HCT116 (cell line): Measurements from ENCODE around the gene CALCOCO2. TPM values are rescaled to one million over a fixed set of nuclear protein-coding genes. Genes with fewer than 3 reads are reported as not detected.

ENCODE experiments used
- ATAC-seq: fragments of 200-7000 bp; cut with Tn5 transposase; 2 replicates; pipeline ENCODE4 v1.9.1; 2020; ENCODE audit warnings: mild to moderate bottlenecking, moderate library complexity
- BruUV-seq: library from RNA; stranded (reverse); fragments of 400-500 nt; replicated peaks from 2 replicates; lab custom pipeline; 2021; lab: Mats Ljungman, UMichigan
- CTCF ChIA-PET: fragments of 300-600 bp; sonication (Branson Sonifier 250); formaldehyde crosslinking; loops from one replicate; lab custom pipeline; 2021; ENCODE audit warnings: antibody characterized with exemption; lab: Charles Lee
- POLR2A ChIA-PET: fragments of 300-600, 350-600 bp; sonication (Branson Sonifier 250); formaldehyde crosslinking; loops from one replicate; lab custom pipeline; 2021; ENCODE audit warnings: antibody characterized with exemption; lab: Charles Lee
- RAD21 ChIA-PET, 2 experiments: fragments of 300-600 bp; sonication (Branson Sonifier 250); formaldehyde crosslinking; loops; one replicate each; lab custom pipeline; 2023; ENCODE audit warnings: low total read pairs in 2 of 2; ENCODE audit not compliant: uncharacterized antibody in 2 of 2, unreplicated experiment in 2 of 2, low non-redundant PET in 1 of 2; lab: Charles Lee
- DNase-seq: peaks from one replicate; pipeline ENCODE4 v3.0.0-alpha.2; 2010; ENCODE audit warnings: low read depth, low spot score
- H2AFZ ChIP-seq: fragments of 200-600 bp; shearing (Covaris generic), sonication (generic); 2 replicates; pipeline ENCODE4 v1.6.1; 2017; ENCODE audit warnings: low read depth, mixed run types, mixed read lengths, antibody characterized with exemption, low read length; ENCODE audit not compliant: poor library complexity, severe bottlenecking
- H3K27ac ChIP-seq: 2 replicates; pipeline ENCODE4 v1.5.1; 2012; ENCODE audit warnings: low read depth, low read length
- H3K27me3 ChIP-seq: fragments of 200-600 bp; sonication (generic); 2 replicates; pipeline ENCODE4 v1.6.1; 2016; ENCODE audit warnings: mixed run types, low read length, mixed read lengths; ENCODE audit not compliant: insufficient read depth
- H3K36me3 ChIP-seq, 2 experiments: fragments of 200-500 bp in 1 of 2; fragments of 200-600 bp in 1 of 2; sonication (Bioruptor generic) in 1 of 2; sonication (generic) in 1 of 2; 2 replicates each; pipeline versions ENCODE4 v1.5.1 to v1.6.1; 2014 to 2016; ENCODE audit warnings: low read length in 2 of 2, inconsistent platforms in 1 of 2, mixed read lengths in 1 of 2, mixed run types in 1 of 2; ENCODE audit not compliant: insufficient read depth in 2 of 2, control insufficient read depth in 1 of 2
- H3K4me1 ChIP-seq, 2 experiments: fragments of 200-600 bp in 1 of 2; sonication (generic) in 1 of 2; 2 replicates each; pipeline versions ENCODE4 v1.5.1 to v1.6.1; 2012 to 2017; ENCODE audit warnings: low read length in 2 of 2, inconsistent platforms in 1 of 2, mild to moderate bottlenecking in 1 of 2, mixed read lengths in 1 of 2, mixed run types in 1 of 2, moderate library complexity in 1 of 2; ENCODE audit not compliant: insufficient read depth in 2 of 2, control insufficient read depth in 1 of 2
- H3K4me2 ChIP-seq: fragments of 200-600 bp; sonication (generic); 2 replicates; pipeline ENCODE4 v1.6.1; 2017; ENCODE audit warnings: mixed run types, low read length, mixed read lengths
- H3K4me3 ChIP-seq, 2 experiments: fragments of 200-600 bp in 1 of 2; sonication (generic) in 1 of 2; replicated peaks in 1 of 2; 2 replicates each; pipeline ENCODE4 v1.5.1; 2011 to 2016; ENCODE audit warnings: low read length in 2 of 2, control low read depth in 1 of 2, low read depth in 1 of 2, mild to moderate bottlenecking in 1 of 2, mixed read lengths in 1 of 2, mixed run types in 1 of 2
- H3K79me2 ChIP-seq: fragments of 200-600 bp; sonication (generic); 2 replicates; pipeline ENCODE4 v1.6.1; 2017; ENCODE audit warnings: mild to moderate bottlenecking, mixed run types, low read length, moderate library complexity, mixed read lengths; ENCODE audit not compliant: insufficient read depth
- H3K9ac ChIP-seq: fragments of 200-600 bp; sonication (generic); 2 replicates; pipeline ENCODE4 v1.6.1; 2016; ENCODE audit warnings: low read length, mixed read lengths
- H3K9me2 ChIP-seq: fragments of 200-600 bp; sonication (generic), shearing (Covaris generic); 2 replicates; pipeline ENCODE4 v1.6.1; 2017; ENCODE audit warnings: mixed run types, mild to moderate bottlenecking, moderate library complexity; ENCODE audit not compliant: insufficient read depth
- H3K9me3 ChIP-seq, 2 experiments: fragments of 200-500 bp in 1 of 2; fragments of 200-600 bp in 1 of 2; sonication (Bioruptor generic) in 1 of 2; sonication (generic) in 1 of 2; 2 replicates each; pipeline ENCODE4 v1.6.1; 2014 to 2017; ENCODE audit warnings: low read length in 2 of 2, mixed read lengths in 2 of 2, inconsistent platforms in 1 of 2, low read depth in 1 of 2, mild to moderate bottlenecking in 1 of 2, mixed run types in 1 of 2, moderate library complexity in 1 of 2; ENCODE audit not compliant: control insufficient read depth in 1 of 2, insufficient read depth in 1 of 2
- H4K20me1 ChIP-seq: fragments of 200-600 bp; sonication (generic), shearing (Covaris generic); 2 replicates; pipeline ENCODE4 v1.6.1; 2017; ENCODE audit warnings: mixed run types, mild to moderate bottlenecking, moderate library complexity; ENCODE audit not compliant: insufficient read depth
- ELF1 ChIP-seq: IDR thresholded peaks from 2 replicates; pipeline ENCODE4 v1.6.1; 2012; ENCODE audit warnings: low read depth, borderline replicate concordance
- EZH2 ChIP-seq: fragments of 200-600 bp; sonication (generic); IDR thresholded peaks from 2 replicates; pipeline ENCODE4 v1.6.1; 2017; ENCODE audit warnings: antibody characterized with exemption, mixed run types
- POLR2A ChIP-seq: IDR thresholded peaks from 2 replicates; pipeline ENCODE4 v1.7.0; 2011; ENCODE audit warnings: borderline replicate concordance; ENCODE audit not compliant: insufficient read depth, insufficient read length; ENCODE audit errors: extremely low read depth
- POLR2AphosphoS5 ChIP-seq: IDR thresholded peaks from 2 replicates; pipeline ENCODE4 v1.6.1; 2011; ENCODE audit warnings: mild to moderate bottlenecking, low read depth, low read length, moderate library complexity
- RAD21 ChIP-seq: IDR thresholded peaks from 2 replicates; pipeline ENCODE4 v1.6.1; 2012; ENCODE audit warnings: low read depth, mild to moderate bottlenecking
- SP1 ChIP-seq: IDR thresholded peaks from 2 replicates; pipeline ENCODE4 v1.6.1; 2012; ENCODE audit warnings: low read depth
- SRF ChIP-seq: IDR thresholded peaks from 2 replicates; pipeline ENCODE4 v1.6.1; 2012; ENCODE audit warnings: low read depth
- TCF7L2 ChIP-seq: IDR thresholded peaks from 2 replicates; pipeline ENCODE4 v1.7.0; 2011; ENCODE audit warnings: borderline replicate concordance, inconsistent platforms; ENCODE audit not compliant: insufficient read depth, insufficient read length; ENCODE audit errors: extremely low read depth
- ZNF274 ChIP-seq: fragments of 200-500 bp; sonication (Bioruptor generic); IDR thresholded peaks from 2 replicates; pipeline ENCODE4 v1.6.1; 2014; ENCODE audit warnings: mild to moderate bottlenecking, low read depth, low read length, inconsistent platforms
- intact Hi-C: fragments of 100-400 bp; cut with micrococcal nuclease; formaldehyde crosslinking; loops from 2 replicates; pipeline ENCODE4 v1.10.0; 2022
- total RNA-seq: library from RNA; stranded (reverse); gene quantifications from one replicate; pipeline ENCODE4 v1.2.1, GENCODE V29; 2021; ENCODE audit not compliant: unreplicated experiment
- TF ChIP-seq, protein P1 (sequence below): IDR thresholded peaks from 2 replicates; pipeline ENCODE4 v1.6.1; 2011; ENCODE audit warnings: mild to moderate bottlenecking, low read length, moderate library complexity; ENCODE audit not compliant: insufficient replicate concordance; ENCODE audit errors: extremely low read depth

Gene CALCOCO2
- total RNA-seq, 1 experiment from 2014 or later, result 151 TPM

DNA sequence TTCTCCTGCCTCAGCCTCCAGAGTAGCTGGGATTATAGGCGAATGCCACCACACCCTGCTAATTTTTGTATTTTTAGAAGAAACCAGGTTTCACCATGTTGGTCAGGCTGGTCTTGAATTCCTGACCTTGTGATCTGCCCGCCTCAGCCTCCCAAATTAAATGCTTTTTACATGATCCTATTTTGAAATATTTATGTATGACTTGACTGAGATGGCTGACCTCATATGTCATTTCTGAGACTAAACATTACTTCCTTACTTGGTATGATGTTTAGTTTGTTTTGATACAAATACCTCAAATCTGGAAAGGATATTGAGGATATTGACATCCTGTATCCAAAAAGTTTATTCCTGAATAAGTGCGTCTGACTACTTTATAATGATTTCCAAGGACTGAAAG is 11.9 kb downstream of the CALCOCO2 start:
- H3K9ac ChIP-seq, result no peak overlapping the region
- no peak for ATAC-seq
- H3K9me3 ChIP-seq, result no peaks in the 10 kb centered on the region
- H3K27ac ChIP-seq, result no peak overlapping the region
- H3K9me2 ChIP-seq, result no peaks in the 10 kb centered on the region
- DNase-seq, result no peak
- H3K36me3 ChIP-seq, result peaks cover 4 to 17% of the 10 kb centered on the region in 2 experiments; a peak in 3 of 4 replicates
- ChIA-PET CTCF (interaction anchor here (1.4 kb wide), 1 partner anchor 164 kb away, joined by 3 read pairs; no protein-coding TSS in a partner anchor), POLR2A (no interaction called here)
- no peak overlapping the region for H3K4me3 ChIP-seq
- no peaks in the 10 kb centered on the region for H3K4me1 ChIP-seq
- H3K79me2 ChIP-seq, result 0 out of 2 replicates have a peak, but pooled peaks cover 6% of the 10 kb centered on the region
- no TSS peak for BruUV-seq
- H2AFZ ChIP-seq, result no peak overlapping the region
- H3K27me3 ChIP-seq, result no peaks in the 10 kb centered on the region
- intact Hi-C loops, result no loop called here
- H3K4me2 ChIP-seq, result no peak overlapping the region
- H4K20me1 ChIP-seq, result no peaks in the 10 kb centered on the region
- TF ChIP-seq SP1, result no peak
- no peak for TF ChIP-seq TCF7L2
- TF ChIP-seq ELF1, result no peak
- no peak for TF ChIP-seq POLR2AphosphoS5
- no peak for TF ChIP-seq POLR2A
- TF ChIP-seq, all 23 proteins: peak for 0
- RAD21 ChIA-PET, result no interaction called here

DNA sequence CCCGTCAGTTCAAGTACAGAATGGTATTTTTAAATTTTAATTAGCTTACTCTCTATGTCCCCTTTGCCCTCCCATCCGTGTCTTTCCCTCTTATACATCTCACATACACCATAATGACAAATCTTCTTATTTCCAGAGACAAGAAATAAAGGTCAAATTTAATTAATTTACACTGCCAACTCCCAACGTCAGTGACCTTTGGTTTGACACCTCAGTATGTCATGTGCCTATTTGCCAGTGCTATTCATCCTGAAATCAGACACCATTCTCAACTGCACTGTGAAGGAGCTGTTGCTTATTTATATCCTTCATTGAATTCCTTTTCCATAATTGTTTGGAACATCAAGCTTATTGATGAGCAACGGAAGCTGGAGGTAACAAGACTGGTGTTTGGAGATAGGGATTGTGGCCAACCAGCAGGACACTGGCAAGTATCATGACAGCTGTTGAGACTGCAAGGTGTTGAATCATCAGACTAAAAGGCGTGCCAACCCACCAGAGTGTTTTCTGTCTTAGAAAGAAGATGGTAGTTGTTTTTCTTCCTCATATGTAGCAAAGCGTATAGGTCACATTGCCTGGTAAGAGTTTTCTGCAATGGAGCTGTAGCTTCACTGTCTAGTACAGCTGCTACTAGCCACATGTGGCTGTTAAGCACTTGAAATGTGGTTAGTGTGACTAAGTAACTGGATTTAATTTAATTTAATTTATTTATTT is 12.5 kb downstream of the CALCOCO2 start:
- Histone ChIP-seq H3K27me3 (no peaks in the 10 kb centered on the region), H2AFZ (no peak overlapping the region), H3K36me3 (peaks cover 4 to 19% of the 10 kb centered on the region in 2 experiments; a peak in 3 of 4 replicates), H3K4me3 (no peak overlapping the region), H3K27ac (no peak overlapping the region), H3K9me2 (no peaks in the 10 kb centered on the region), H3K9me3 (no peaks in the 10 kb centered on the region), H3K9ac (no peak overlapping the region), H3K79me2 (0 out of 2 replicates have a peak, but pooled peaks cover under 1% of the 10 kb centered on the region), H3K4me2 (no peak overlapping the region), H3K4me1 (no peaks in the 10 kb centered on the region), H4K20me1 (no peaks in the 10 kb centered on the region)
- ChIA-PET POLR2A (no interaction called here), RAD21 (no interaction called here), CTCF (interaction anchor here (1.4 kb wide), 1 partner anchor 165 kb away, joined by 3 read pairs; no protein-coding TSS in a partner anchor)
- ATAC-seq (no peak), DNase-seq (no peak)
- intact Hi-C loops, result no loop called here
- TF ChIP-seq POLR2AphosphoS5 (no peak), POLR2A (no peak), ZNF274 (no peak), SRF (no peak), ELF1 (no peak), EZH2 (no peak), RAD21 (no peak)
- TF ChIP-seq, protein P1, sequence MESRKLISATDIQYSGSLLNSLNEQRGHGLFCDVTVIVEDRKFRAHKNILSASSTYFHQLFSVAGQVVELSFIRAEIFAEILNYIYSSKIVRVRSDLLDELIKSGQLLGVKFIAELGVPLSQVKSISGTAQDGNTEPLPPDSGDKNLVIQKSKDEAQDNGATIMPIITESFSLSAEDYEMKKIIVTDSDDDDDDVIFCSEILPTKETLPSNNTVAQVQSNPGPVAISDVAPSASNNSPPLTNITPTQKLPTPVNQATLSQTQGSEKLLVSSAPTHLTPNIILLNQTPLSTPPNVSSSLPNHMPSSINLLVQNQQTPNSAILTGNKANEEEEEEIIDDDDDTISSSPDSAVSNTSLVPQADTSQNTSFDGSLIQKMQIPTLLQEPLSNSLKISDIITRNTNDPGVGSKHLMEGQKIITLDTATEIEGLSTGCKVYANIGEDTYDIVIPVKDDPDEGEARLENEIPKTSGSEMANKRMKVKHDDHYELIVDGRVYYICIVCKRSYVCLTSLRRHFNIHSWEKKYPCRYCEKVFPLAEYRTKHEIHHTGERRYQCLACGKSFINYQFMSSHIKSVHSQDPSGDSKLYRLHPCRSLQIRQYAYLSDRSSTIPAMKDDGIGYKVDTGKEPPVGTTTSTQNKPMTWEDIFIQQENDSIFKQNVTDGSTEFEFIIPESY, result no peak
- BruUV-seq, result TSS peak; percentile 48
